Neural progenitor cell (in vitro differentiated cells): Measurements from ENCODE around the gene APBB2. TPM values are rescaled to one million over a fixed set of nuclear protein-coding genes. Genes with fewer than 3 reads are reported as not detected.
"Not testable (repeated sequence)": the region's sequence is repeated elsewhere in the genome, so short reads cannot be mapped to it uniquely, and the experiment has no call there.

Experiments
- DNase-seq: peaks from one replicate; pipeline ENCODE4 v3.0.0-alpha.2; 2016; ENCODE audit warnings: low spot score
- H2AFZ ChIP-seq: fragments of 200-600 bp; sonication (generic); replicated peaks from 2 replicates; pipeline ENCODE4 v1.6.1; 2016; ENCODE audit warnings: antibody characterized with exemption
- H3F3A ChIP-seq: fragments of 200-600 bp; sonication (generic); 2 replicates; pipeline ENCODE4 v1.6.1; 2016; ENCODE audit warnings: antibody characterized with exemption, low read depth
- H3K27ac ChIP-seq: fragments of 200-600 bp; sonication (generic); 2 replicates; pipeline ENCODE4 v1.5.1; 2016; ENCODE audit warnings: mild to moderate bottlenecking
- H3K27me3 ChIP-seq: fragments of 200-600 bp; sonication (generic); 2 replicates; pipeline ENCODE4 v1.6.1; 2016; ENCODE audit warnings: mild to moderate bottlenecking, moderate library complexity
- H3K36me3 ChIP-seq: fragments of 200-600 bp; sonication (generic); 2 replicates; pipeline ENCODE4 v1.5.1; 2016
- H3K4me1 ChIP-seq: fragments of 200-600 bp; sonication (generic); 2 replicates; pipeline ENCODE4 v1.6.1; 2016; ENCODE audit warnings: mixed run types
- H3K4me2 ChIP-seq: fragments of 200-600 bp; sonication (generic); 2 replicates; pipeline ENCODE4 v1.6.1; 2016
- H3K4me3 ChIP-seq: fragments of 200-600 bp; sonication (generic); 2 replicates; pipeline ENCODE4 v1.5.1; 2016
- H3K79me2 ChIP-seq: fragments of 200-600 bp; sonication (generic); 2 replicates; pipeline ENCODE4 v1.6.1; 2016; ENCODE audit warnings: low read depth
- H3K9ac ChIP-seq: fragments of 200-600 bp; sonication (generic); 2 replicates; pipeline ENCODE4 v1.6.1; 2016
- H3K9me3 ChIP-seq: fragments of 200-600 bp; sonication (generic); 2 replicates; pipeline ENCODE4 v1.5.1; 2016; ENCODE audit warnings: low read depth
- H4K20me1 ChIP-seq: fragments of 200-600 bp; sonication (generic); 2 replicates; pipeline ENCODE4 v1.6.1; 2016; ENCODE audit warnings: low read depth
- H3K27ac Mint-ChIP-seq: 3 replicates; pipeline ENCODE4 v1.8.0; 2021; ENCODE audit warnings: mixed read lengths
- H3K27me3 Mint-ChIP-seq: 2 replicates; pipeline ENCODE4 v1.8.0; 2022; ENCODE audit warnings: low read depth, mild to moderate bottlenecking, inconsistent platforms, moderate library complexity, mixed read lengths; ENCODE audit not compliant: insufficient read depth
- H3K36me3 Mint-ChIP-seq: 3 replicates; pipeline ENCODE4 v1.8.0; 2021; ENCODE audit warnings: mixed read lengths
- H3K4me1 Mint-ChIP-seq: 3 replicates; pipeline ENCODE4 v1.8.0; 2021; ENCODE audit warnings: mixed read lengths
- H3K4me3 Mint-ChIP-seq: 3 replicates; pipeline ENCODE4 v1.8.0; 2021; ENCODE audit warnings: mild to moderate bottlenecking, moderate library complexity, mixed read lengths
- H3K9me3 Mint-ChIP-seq: 3 replicates; pipeline ENCODE4 v1.8.0; 2020; ENCODE audit warnings: mixed read lengths
- EZH2 ChIP-seq: fragments of 200-600 bp; sonication (generic); IDR thresholded peaks from 2 replicates; pipeline ENCODE4 v1.6.1; 2017; ENCODE audit warnings: antibody characterized with exemption, mild to moderate bottlenecking, moderate library complexity
- EZH2phosphoT487 ChIP-seq: fragments of 200-600 bp; sonication (generic); IDR thresholded peaks from 2 replicates; pipeline ENCODE4 v1.6.1; 2017; ENCODE audit warnings: antibody characterized with exemption
- total RNA-seq: library from RNA; depleted of rRNA; stranded (reverse); fragments of >200 nt; gene quantifications from 2 replicates; pipeline ENCODE4 v1.2.3, GENCODE V29; 2015; ENCODE audit warnings: low replicate concordance
- TF ChIP-seq, protein P1 (sequence below): fragments of 200-600 bp; sonication (generic); IDR thresholded peaks from 2 replicates; pipeline ENCODE4 v1.5.1; 2017; ENCODE audit warnings: antibody characterized with exemption, mild to moderate bottlenecking

Gene APBB2
- total RNA-seq, 1 donor from 2014 or later = 83.2 TPM

GRCh38 chr4:41154010-41154813 lies 60.1 kb downstream of the APBB2 start:
- no peak for DNase-seq
- no peaks in the 10 kb centered on the region for H3K9me3 Mint-ChIP-seq
- H3K4me1 Mint-ChIP-seq = peaks cover 8% of the 10 kb centered on the region
- no peak overlapping the region for H3K4me2 ChIP-seq
- no peak overlapping the region for H3K4me3 ChIP-seq
- H3K36me3 ChIP-seq = no peaks in the 10 kb centered on the region
- H3K27ac ChIP-seq = no peak overlapping the region
- no peaks in the 10 kb centered on the region for H3K4me1 ChIP-seq
- no peaks in the 10 kb centered on the region for H4K20me1 ChIP-seq
- peaks cover 2% of the 10 kb centered on the region for H3K27me3 Mint-ChIP-seq
- TF ChIP-seq, protein P1, sequence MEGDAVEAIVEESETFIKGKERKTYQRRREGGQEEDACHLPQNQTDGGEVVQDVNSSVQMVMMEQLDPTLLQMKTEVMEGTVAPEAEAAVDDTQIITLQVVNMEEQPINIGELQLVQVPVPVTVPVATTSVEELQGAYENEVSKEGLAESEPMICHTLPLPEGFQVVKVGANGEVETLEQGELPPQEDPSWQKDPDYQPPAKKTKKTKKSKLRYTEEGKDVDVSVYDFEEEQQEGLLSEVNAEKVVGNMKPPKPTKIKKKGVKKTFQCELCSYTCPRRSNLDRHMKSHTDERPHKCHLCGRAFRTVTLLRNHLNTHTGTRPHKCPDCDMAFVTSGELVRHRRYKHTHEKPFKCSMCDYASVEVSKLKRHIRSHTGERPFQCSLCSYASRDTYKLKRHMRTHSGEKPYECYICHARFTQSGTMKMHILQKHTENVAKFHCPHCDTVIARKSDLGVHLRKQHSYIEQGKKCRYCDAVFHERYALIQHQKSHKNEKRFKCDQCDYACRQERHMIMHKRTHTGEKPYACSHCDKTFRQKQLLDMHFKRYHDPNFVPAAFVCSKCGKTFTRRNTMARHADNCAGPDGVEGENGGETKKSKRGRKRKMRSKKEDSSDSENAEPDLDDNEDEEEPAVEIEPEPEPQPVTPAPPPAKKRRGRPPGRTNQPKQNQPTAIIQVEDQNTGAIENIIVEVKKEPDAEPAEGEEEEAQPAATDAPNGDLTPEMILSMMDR = no peak
- TF ChIP-seq EZH2 = no peak
- TF ChIP-seq EZH2phosphoT487 = no peak
- no peaks in the 10 kb centered on the region for H3K79me2 ChIP-seq
- H3K9me3 ChIP-seq = no peaks in the 10 kb centered on the region
- no peaks in the 10 kb centered on the region for H3K27me3 ChIP-seq
- no peak overlapping the region for H3K9ac ChIP-seq
- no peaks in the 10 kb centered on the region for H3F3A ChIP-seq
- no peak overlapping the region for H2AFZ ChIP-seq
- H3K4me3 Mint-ChIP-seq = no peak overlapping the region
- H3K36me3 Mint-ChIP-seq = no peaks in the 10 kb centered on the region
- H3K27ac Mint-ChIP-seq = no peak overlapping the region

GRCh38 chr4:41150401-41150800 lies 63.9 kb downstream of the APBB2 start:
- Mint-ChIP-seq H3K9me3 (no peaks in the 10 kb centered on the region), H3K4me1 (peaks cover 19% of the 10 kb centered on the region), H3K27me3 (no peaks in the 10 kb centered on the region), H3K36me3 (no peaks in the 10 kb centered on the region), H3K27ac (no peak overlapping the region), H3K4me3 (no peak overlapping the region)
- Histone ChIP-seq H3K4me1 (peaks cover 21% of the 10 kb centered on the region), H3F3A (peaks cover 18% of the 10 kb centered on the region), H3K27me3 (no peaks in the 10 kb centered on the region), H3K36me3 (no peaks in the 10 kb centered on the region), H2AFZ (no peak overlapping the region), H3K4me2 (no peak overlapping the region), H3K4me3 (no peak overlapping the region), H3K9ac (no peak overlapping the region), H4K20me1 (no peaks in the 10 kb centered on the region), H3K9me3 (no peaks in the 10 kb centered on the region), H3K79me2 (peaks cover 6% of the 10 kb centered on the region), H3K27ac (no peak overlapping the region)
- DNase-seq = no peak
- TF ChIP-seq, protein P1 = no peak
- TF ChIP-seq EZH2phosphoT487 = no peak

- H3K4me1 Mint-ChIP-seq = peaks cover 19% of the 10 kb centered on the region
- DNase-seq, H3K27ac ChIP-seq, H3K27me3 ChIP-seq, H4K20me1 ChIP-seq, H3K9me3 ChIP-seq, H3K4me3 ChIP-seq, H3K36me3 Mint-ChIP-seq, H3K27me3 Mint-ChIP-seq, H3K4me2 ChIP-seq, H3K27ac Mint-ChIP-seq, H2AFZ ChIP-seq, H3K9me3 Mint-ChIP-seq, H3K36me3 ChIP-seq, H3K9ac ChIP-seq, H3K4me3 Mint-ChIP-seq, H3K79me2 ChIP-seq: not testable (repeated sequence)
- Histone ChIP-seq H3F3A (peaks cover 26% of the 10 kb centered on the region), H3K4me1 (peaks cover 29% of the 10 kb centered on the region)
Measured at GRCh38 chr4:41149568-41149967, 64.8 kb downstream of the APBB2 start.

- peaks cover 6% of the 10 kb centered on the region for H3K79me2 ChIP-seq
Measured at GRCh38 chr4:41148931-41149330, 65.4 kb downstream of the APBB2 start.

More at GRCh38 chr4:41148931-41149330, 65.4 kb downstream of the APBB2 start:
- Mint-ChIP-seq H3K27ac (no peak overlapping the region), H3K27me3 (no peaks in the 10 kb centered on the region), H3K4me3 (no peak overlapping the region), H3K4me1 (peaks cover 19% of the 10 kb centered on the region), H3K36me3 (no peaks in the 10 kb centered on the region), H3K9me3 (no peaks in the 10 kb centered on the region)
- H3K9me3 ChIP-seq = no peaks in the 10 kb centered on the region
- no peaks in the 10 kb centered on the region for H3K27me3 ChIP-seq
- no peaks in the 10 kb centered on the region for H3K36me3 ChIP-seq
- H3K4me3 ChIP-seq = no peak overlapping the region
- no peak for DNase-seq
- no peak overlapping the region for H3K4me2 ChIP-seq
- no peaks in the 10 kb centered on the region for H4K20me1 ChIP-seq
- peaks cover 28% of the 10 kb centered on the region for H3F3A ChIP-seq
- H3K4me1 ChIP-seq = peaks cover 33% of the 10 kb centered on the region
- TF ChIP-seq EZH2 = no peak
- no peak for TF ChIP-seq EZH2phosphoT487
- TF ChIP-seq, protein P1 = no peak
- H3K9ac ChIP-seq = no peak overlapping the region
- H3K27ac ChIP-seq = no peak overlapping the region
- no peak overlapping the region for H2AFZ ChIP-seq
